ENCODE results near the gene CFAP54. TPM values are rescaled to one million over a fixed set of nuclear protein-coding genes. Genes with fewer than 3 reads are reported as not detected.
A peak's percentile ranks its signal among the peaks of the same experiment; 100 is the strongest.

CFAP54 gene
- polyA plus RNA-seq, 3 donors = not detected

GRCh38 chr12:96529912-96530311 lies 40.5 kb downstream of the CFAP54 start:
- DNase-seq = no peak
- intact Hi-C loops (cut with micrococcal nuclease) = no loop called here
- Histone ChIP-seq H3K9ac (ENCODE audit: insufficient read depth, low read length, poor library complexity, severe bottlenecking) (no peak overlapping the region), H3K4me3 (replicated peaks in 1 of 3; ENCODE audit: low read depth in 2 of 3, low read length in 3 of 3) (no peak overlapping the region), H3K4me1 (ENCODE audit: control insufficient read depth in 1 of 2, insufficient read depth in 2 of 2, low read length in 2 of 2) (no peaks in the 10 kb centered on the region), H3K4me2 (replicated peaks; ENCODE audit: extremely low read depth, low read length, poor library complexity, severe bottlenecking) (no peak overlapping the region), H4K20me1 (ENCODE audit: insufficient read depth, low read length) (no peaks in the 10 kb centered on the region), H3K27ac (ENCODE audit: low read depth in 1 of 2, low read length in 2 of 2) (no peak overlapping the region), H3K36me3 (replicated peaks in 1 of 2; ENCODE audit: control insufficient read depth in 1 of 2, insufficient read depth in 2 of 2, low read length in 2 of 2) (no peaks in the 10 kb centered on the region), H3K79me2 (ENCODE audit: insufficient read depth, low read length) (no peaks in the 10 kb centered on the region), H3K27me3 (ENCODE audit: control insufficient read depth in 2 of 2, insufficient read depth in 2 of 2, low read length in 2 of 2) (no peaks in the 10 kb centered on the region), H2AFZ (ENCODE audit: insufficient read depth, low read depth, low read length, poor library complexity, severe bottlenecking) (no peak overlapping the region), H3K9me3 (replicated peaks in 1 of 2; ENCODE audit: control insufficient read depth in 1 of 2, insufficient read depth in 1 of 2, low read length in 2 of 2) (no peaks in the 10 kb centered on the region)
- Mint-ChIP-seq H3K4me1 (no peaks in the 10 kb centered on the region), H3K9me3 (peaks cover 0 to 3% (median 0%) of the 10 kb centered on the region in 7 donors), H3K27ac (no peak overlapping the region), H3K27me3 (ENCODE audit: low read depth in 3 of 3) (peaks cover 2 to 8% (median 3%) of the 10 kb centered on the region in 3 donors), H3K36me3 (no peaks in the 10 kb centered on the region), H3K4me3 (no peak overlapping the region)
- WGBS (ENCODE audit: insufficient coverage) = no CpG with 5 or more reads among the region's 7 CpGs
- no peak for TF ChIP-seq CTCF (IDR thresholded peaks at IDR 0.05)

- H3K27ac Mint-ChIP-seq = no peak overlapping the region
- H3K9me3 ChIP-seq (replicated peaks in 1 of 2; ENCODE audit: control insufficient read depth in 1 of 2, insufficient read depth in 1 of 2, low read length in 2 of 2) = no peaks in the 10 kb centered on the region
- peaks cover 0 to 5% (median 3%) of the 10 kb centered on the region in 3 donors for H3K27me3 Mint-ChIP-seq (ENCODE audit: low read depth in 3 of 3)
- no peak overlapping the region for H3K9ac ChIP-seq (ENCODE audit: insufficient read depth, low read length, poor library complexity, severe bottlenecking)
- 100% methylated on average over 3 of the region's 4 CpGs for WGBS (ENCODE audit: insufficient coverage)
- H4K20me1 ChIP-seq (ENCODE audit: insufficient read depth, low read length) = no peaks in the 10 kb centered on the region
- H3K27ac ChIP-seq (ENCODE audit: low read depth in 1 of 2, low read length in 2 of 2) = no peak overlapping the region
- peaks cover 0 to 2% (median 0%) of the 10 kb centered on the region in 7 donors for H3K9me3 Mint-ChIP-seq
- DNase-seq = no peak
- no peak overlapping the region for H3K4me2 ChIP-seq (replicated peaks; ENCODE audit: extremely low read depth, low read length, poor library complexity, severe bottlenecking)
- H3K4me1 Mint-ChIP-seq = no peaks in the 10 kb centered on the region
- no peak overlapping the region for H3K4me3 ChIP-seq (replicated peaks in 1 of 3; ENCODE audit: low read depth in 2 of 3, low read length in 3 of 3)
- no peaks in the 10 kb centered on the region for H3K36me3 ChIP-seq (replicated peaks in 1 of 2; ENCODE audit: control insufficient read depth in 1 of 2, insufficient read depth in 2 of 2, low read length in 2 of 2)
- H3K27me3 ChIP-seq (ENCODE audit: control insufficient read depth in 2 of 2, insufficient read depth in 2 of 2, low read length in 2 of 2) = no peaks in the 10 kb centered on the region
- H3K79me2 ChIP-seq (ENCODE audit: insufficient read depth, low read length) = no peaks in the 10 kb centered on the region
- no peaks in the 10 kb centered on the region for H3K36me3 Mint-ChIP-seq
- peak overlapping the region in 1 of 2 donors; percentile 29 for H3K4me3 Mint-ChIP-seq
- intact Hi-C loops (cut with micrococcal nuclease) = no loop called here
- H2AFZ ChIP-seq (ENCODE audit: insufficient read depth, low read depth, low read length, poor library complexity, severe bottlenecking) = no peak overlapping the region
- no peaks in the 10 kb centered on the region for H3K4me1 ChIP-seq (ENCODE audit: control insufficient read depth in 1 of 2, insufficient read depth in 2 of 2, low read length in 2 of 2)
- no peak for TF ChIP-seq CTCF (IDR thresholded peaks at IDR 0.05)
Observed at GRCh38 chr12:96534339-96534738, 45.0 kb downstream of the CFAP54 start.

Measured in CD14-positive monocyte (primary cell).